Measurements from ENCODE around the gene STPG3.
A peak's percentile ranks its signal among the peaks of the same experiment; 100 is the strongest.
"Not testable (repeated sequence)": the region's sequence is repeated elsewhere in the genome, so short reads cannot be mapped to it uniquely, and the experiment has no call there.

The STPG3 gene

GRCh38 chr9:137247135-137247915, 3.8 kb upstream of the STPG3 start:
- peak; percentile 68 for DNase-seq

DNA sequence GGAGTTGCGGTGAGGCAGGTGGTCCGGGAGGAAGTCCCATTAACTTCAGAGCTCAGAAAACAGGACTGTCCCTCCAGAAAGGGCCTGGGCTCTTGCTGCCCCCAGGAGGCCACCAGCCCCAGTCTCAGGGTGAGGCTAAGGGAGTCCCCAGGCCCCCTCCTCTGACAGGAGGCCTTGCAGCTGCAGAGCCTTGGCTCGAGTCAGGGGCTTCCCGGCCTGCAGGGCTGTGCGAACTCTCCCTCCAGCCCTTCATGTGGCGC, 3.2 kb upstream of the STPG3 start:
- no peak for DNase-seq

DNA sequence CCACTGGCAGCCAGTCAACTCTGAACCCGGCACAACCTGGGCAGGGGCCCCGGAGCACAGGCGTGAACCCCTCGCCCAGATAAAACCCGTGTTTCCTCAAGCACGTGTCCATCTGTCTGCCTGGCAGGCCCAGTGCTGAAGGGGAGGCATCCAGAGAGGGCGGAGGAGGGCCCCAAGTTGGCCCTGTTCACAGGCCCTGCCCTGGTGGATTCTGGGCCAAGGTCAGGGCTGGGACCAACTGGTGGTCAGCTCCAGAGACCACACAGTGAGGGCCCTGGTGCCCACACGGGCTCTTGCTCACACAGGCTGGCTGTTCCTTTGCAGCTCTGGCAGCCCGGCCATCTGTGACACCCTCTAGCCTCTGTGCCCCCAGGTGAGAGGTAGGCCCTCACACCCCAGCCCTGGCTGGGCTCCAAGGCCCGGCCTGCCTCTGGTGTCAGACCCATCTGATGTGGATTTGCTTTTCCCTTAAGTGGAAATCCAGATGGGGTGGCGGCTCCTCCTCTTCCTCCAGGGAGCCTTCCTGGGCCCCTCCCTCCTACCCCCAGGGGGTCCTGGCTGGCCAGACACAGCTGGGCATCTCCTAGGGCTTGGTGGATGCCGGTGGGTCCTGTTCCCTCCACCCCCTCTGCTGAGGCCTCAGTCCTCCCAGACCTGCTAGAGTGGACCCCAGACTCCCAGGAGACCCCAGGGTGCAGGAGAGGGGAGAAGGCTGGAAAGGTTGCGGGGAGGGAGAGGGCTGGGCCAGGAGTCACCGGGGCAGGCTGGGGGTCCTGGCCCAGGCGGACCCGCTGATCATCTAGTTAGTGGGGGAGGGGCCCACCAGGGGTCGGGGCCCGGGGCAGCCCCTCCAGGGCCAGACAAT, 525 bp upstream of the STPG3 start:
- no peak for DNase-seq

GRCh38 chr9:137251490-137252268, 593 bp downstream of the STPG3 start:
- no peak for DNase-seq

- DNase-seq: no peak
Measured at GRCh38 chr9:137252555-137253506, 1.7 kb downstream of the STPG3 start.

- no peak for DNase-seq
Measured at GRCh38 chr9:137253717-137254623, 2.9 kb downstream of the STPG3 start.

- peak; percentile 90 for DNase-seq
Measured at GRCh38 chr9:137254624-137255447, 3.8 kb downstream of the STPG3 start, which contains the start of gene NELFB. Gene NELFB, plus strand, starts transcription at chr9:137255327.

GRCh38 chr9:137255448-137256114, 4.5 kb downstream of the STPG3 start:
- DNase-seq: no peak

DNA sequence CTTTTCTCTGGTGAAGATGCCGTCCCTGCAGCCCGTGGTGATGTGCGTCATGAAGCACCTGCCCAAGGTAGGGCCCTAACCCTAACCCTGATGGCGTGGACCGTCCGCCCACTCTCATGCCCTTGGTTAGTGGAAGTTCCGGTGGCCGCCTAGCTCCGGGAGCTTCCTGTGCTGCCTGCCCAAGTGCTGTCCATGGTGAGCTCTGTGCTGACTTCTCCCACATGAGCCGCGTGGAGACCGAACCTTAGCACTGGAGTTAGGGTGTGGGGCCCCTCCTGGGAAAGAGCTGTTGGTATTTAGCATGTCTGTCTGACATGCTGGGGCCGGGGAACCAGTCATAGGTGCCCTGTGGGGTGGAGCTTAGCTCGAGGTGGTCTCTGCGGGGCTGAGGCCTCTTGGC, 5.3 kb downstream of the STPG3 start:
- DNase-seq: no peak

- no peak for DNase-seq
Measured at GRCh38 chr9:137256856-137257255, 5.8 kb downstream of the STPG3 start.

DNA sequence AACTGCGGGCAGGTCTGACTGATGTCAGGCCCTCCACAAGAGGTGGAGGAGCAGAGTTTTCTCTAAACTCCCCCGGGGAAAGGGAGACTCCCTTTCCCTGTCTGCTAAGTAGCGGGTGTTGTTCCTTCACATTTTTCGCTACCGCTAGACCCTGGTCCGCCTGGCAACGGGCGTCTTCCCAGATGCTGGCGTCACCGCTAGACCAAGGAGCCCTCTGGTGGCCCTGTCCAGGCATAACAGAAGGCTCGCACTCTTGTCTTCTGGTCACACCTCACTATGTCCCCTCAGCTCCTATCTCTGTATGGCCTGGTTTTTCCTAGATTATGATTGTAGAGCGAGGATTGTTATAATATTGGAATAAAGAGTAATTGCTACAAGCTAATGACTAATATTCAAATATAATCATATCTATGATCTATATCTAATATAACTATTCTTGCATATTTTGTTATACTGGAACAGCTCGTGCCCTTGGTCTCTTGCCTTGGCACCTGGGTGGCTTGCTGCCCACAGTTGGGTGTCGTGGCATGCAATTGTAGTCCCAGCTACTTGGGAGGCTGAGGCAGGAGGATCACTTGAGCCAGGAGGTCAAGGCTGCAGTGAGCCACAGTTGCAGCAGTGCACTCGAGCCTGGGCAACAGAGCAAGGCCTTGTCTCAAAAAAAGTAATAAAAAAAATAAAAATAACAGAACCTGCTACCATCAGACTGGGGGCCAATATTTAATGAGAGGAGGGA, 11.3 kb downstream of the STPG3 start:
- DNase-seq: not testable (repeated sequence)

DNA sequence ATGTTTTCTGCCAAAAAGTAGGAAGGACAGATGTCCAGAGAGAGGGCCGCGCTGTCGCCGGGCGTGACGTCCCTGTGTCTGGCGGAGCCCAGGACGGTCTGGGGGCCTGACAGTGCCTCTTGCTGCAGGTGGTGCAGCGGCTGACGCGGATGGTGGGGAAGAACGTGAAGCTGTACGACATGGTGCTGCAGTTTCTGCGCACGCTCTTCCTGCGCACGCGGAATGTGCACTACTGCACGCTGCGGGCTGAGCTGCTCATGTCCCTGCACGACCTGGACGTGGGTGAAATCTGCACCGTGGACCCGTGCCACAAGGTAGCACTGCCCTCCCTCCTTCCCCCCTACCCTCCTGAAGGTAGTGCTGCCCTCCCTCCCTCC, 11.8 kb downstream of the STPG3 start:
- no peak for DNase-seq

- no peak for DNase-seq
Measured at GRCh38 chr9:137263506-137263905, 12.4 kb downstream of the STPG3 start.

DNA sequence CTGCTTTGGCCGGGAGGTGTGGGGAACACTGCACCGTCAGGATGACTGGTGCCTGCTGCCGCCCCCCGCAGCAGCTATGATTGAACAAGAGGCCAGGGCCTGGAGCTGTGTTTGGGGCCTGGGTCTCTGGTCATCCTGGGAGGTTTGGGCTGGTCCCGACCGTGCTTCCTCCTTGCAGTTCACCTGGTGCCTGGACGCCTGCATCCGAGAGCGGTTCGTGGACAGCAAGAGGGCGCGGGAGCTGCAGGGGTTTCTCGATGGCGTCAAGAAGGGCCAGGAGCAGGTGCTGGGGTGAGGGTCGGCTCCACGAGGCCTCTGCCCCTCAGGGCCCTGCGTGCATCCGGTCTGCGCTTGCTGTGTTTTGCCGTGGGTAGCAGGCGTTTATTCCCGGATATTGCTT, 13.0 kb downstream of the STPG3 start:
- DNase-seq: no peak

- no peak for DNase-seq
Measured at GRCh38 chr9:137265496-137266161, 14.5 kb downstream of the STPG3 start.

- DNase-seq: no peak
Measured at GRCh38 chr9:137266162-137266527, 15.1 kb downstream of the STPG3 start.

DNA sequence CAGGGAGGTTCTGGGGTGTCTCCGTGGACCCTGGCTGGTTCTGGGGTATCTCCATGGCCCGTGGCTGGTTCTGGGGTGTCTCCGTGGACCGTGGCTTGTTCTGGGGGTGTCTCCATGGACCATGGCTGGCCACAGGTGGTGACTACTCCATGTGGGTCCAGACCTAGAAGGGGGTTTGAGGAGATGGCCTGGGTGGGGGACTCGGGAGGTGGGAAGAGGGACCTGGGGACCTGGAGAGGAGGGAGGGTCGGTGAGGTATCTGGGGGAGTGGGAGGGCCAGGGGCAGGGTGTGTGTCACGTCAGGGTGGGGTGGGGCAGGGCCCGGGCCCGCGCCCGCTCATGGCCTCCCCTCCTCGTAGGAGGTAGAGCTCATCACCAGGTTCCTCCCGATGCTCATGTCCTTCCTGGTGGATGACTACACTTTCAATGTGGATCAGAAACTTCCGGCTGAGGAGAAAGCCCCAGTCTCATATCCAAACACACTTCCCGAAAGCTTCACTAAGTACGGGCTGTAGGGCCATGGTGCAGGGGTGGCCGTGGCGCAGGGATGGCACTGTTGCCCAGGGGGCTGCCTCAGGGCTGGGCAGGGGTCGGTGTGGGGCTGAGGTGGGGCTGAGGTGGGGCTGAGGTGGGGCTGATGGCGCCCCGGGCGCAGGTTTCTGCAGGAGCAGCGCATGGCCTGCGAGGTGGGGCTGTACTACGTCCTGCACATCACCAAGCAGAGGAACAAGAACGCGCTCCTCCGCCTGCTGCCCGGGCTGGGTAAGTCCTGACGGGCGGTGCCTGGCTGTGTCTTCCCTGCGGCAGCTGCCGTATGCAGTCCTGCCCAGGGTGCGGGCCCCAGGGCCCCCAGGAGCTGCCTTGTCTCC, 15.7 kb downstream of the STPG3 start:
- no peak for DNase-seq

All from NCI-H2107 (cell line).